Measurements from ENCODE around the gene ZNF839. TPM values are rescaled to one million over a fixed set of nuclear protein-coding genes. Genes with fewer than 3 reads are reported as not detected.
A peak's percentile ranks its signal among the peaks of the same experiment; 100 is the strongest.

ZNF839 gene
- total and polyA plus RNA-seq, 2 of the 4 experiments (the other 2 are of a cell fraction) = 5.7 to 10.7 TPM

DNA sequence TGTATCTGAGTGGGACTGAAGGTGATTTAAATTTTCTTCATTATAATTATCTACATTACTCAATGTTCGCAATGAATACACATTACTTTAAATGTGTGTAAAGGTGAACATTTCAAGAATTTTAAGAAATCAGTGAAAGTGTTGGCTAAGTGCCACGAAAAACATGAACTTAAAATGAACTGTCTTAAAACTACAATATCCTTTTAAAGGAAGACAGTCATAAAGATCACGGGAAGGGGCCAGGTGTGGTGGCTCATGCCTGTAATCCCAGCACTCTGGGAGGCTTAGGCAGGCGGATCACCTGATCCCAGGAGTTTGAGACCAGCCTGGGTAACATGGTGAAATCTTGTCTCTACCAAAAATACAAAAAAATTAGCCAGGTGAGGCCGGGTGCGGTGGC is 25.8 kb upstream of the ZNF839 start:
- Histone ChIP-seq H4K91ac (ENCODE audit: insufficient read depth, low read depth, low read length) (no peak overlapping the region), H3K14ac (replicated peaks; ENCODE audit: low read depth, low read length) (no peak overlapping the region), H3K27ac (ENCODE audit: insufficient read depth, low read length) (no peak overlapping the region), H3K18ac (ENCODE audit: low read depth, low read length) (no peak overlapping the region), H3K9me1 (ENCODE audit: insufficient read depth, low read length) (no peaks in the 10 kb centered on the region), H3K4me1 (ENCODE audit: control insufficient read depth, insufficient read depth, low read length) (peaks cover 7% of the 10 kb centered on the region; the same call in 1 of the 2 replicates), H3K36me3 (ENCODE audit: control insufficient read depth, insufficient read depth, low read length) (no peaks in the 10 kb centered on the region), H3K4me2 (ENCODE audit: low read depth, low read length) (no peak overlapping the region), H3K79me1 (ENCODE audit: low read depth in 1 of 2, low read length in 2 of 2) (peaks cover 0 to 4% of the 10 kb centered on the region in 2 experiments; a peak in 2 of 4 replicates), H2BK20ac (ENCODE audit: low read depth, low read length) (no peak overlapping the region), H3K4me3 (ENCODE audit: insufficient read depth, low read depth, low read length) (no peak overlapping the region), H2AK5ac (ENCODE audit: low read depth, low read length) (no peak overlapping the region; the same call in 1 of the 2 replicates), H4K8ac (ENCODE audit: low read depth in 2 of 2, low read length in 2 of 2) (no peak overlapping the region; a peak in 1 of 4 replicates), H2AFZ (replicated peaks; ENCODE audit: low read length, poor library complexity) (no peak overlapping the region), H3K9ac (ENCODE audit: low read depth, low read length) (no peak overlapping the region), H3K9me3 (ENCODE audit: control insufficient read depth, insufficient read depth, low read length) (no peaks in the 10 kb centered on the region), H2BK15ac (ENCODE audit: low read depth, low read length) (no peak overlapping the region), H4K5ac (ENCODE audit: low read depth, low read length) (no peak overlapping the region; the same call in 1 of the 2 replicates), H3K56ac (ENCODE audit: extremely low read depth, insufficient read depth, low read length) (no peak overlapping the region), H3K27me3 (ENCODE audit: control insufficient read depth, insufficient read depth, low read length) (no peaks in the 10 kb centered on the region), H2BK120ac (ENCODE audit: low read depth, low read length) (no peak overlapping the region), H2AK9ac (replicated peaks; ENCODE audit: low read depth, low read length, poor library complexity) (no peak overlapping the region), H3K4ac (ENCODE audit: low read depth, low read length) (no peak overlapping the region), H4K20me1 (ENCODE audit: insufficient read depth, low read length) (no peaks in the 10 kb centered on the region), H3K23ac (ENCODE audit: low read depth, low read length) (no peak overlapping the region), H2BK5ac (ENCODE audit: low read depth, low read length, poor library complexity, severe bottlenecking) (no peak overlapping the region)
- TF ChIP-seq RFX5 (IDR thresholded peaks at IDR 0.05; ENCODE audit: low read depth, low read length) (no peak), SMC3 (IDR thresholded peaks at IDR 0.05; ENCODE audit: low read depth, low read length) (no peak), MAZ (IDR thresholded peaks at IDR 0.05; ENCODE audit: borderline replicate concordance, low read depth, low read length) (no peak), POLR2A (IDR thresholded peaks at IDR 0.05; ENCODE audit: low read depth, low read length) (no peak), CHD1 (IDR thresholded peaks at IDR 0.05; ENCODE audit: low read depth, low read length) (no peak), NFE2L2 (IDR thresholded peaks at IDR 0.05; ENCODE audit: low read depth, low read length) (no peak)
- intact Hi-C loops (cut with micrococcal nuclease) (loop anchor here (5.0 kb wide), 1 partner anchor 146 kb away; no protein-coding TSS in a partner anchor), in situ Hi-C loops (cut with MboI; ENCODE audit: low sequenced_read_pairs) (no loop called here), dilution Hi-C loops (cut with HindIII; ENCODE audit: low sequenced_read_pairs, unreplicated experiment) (no loop called here)
- peak; percentile 59 for DNase-seq
- ATAC-seq (ENCODE audit: low read depth) = no peak
- ChIA-PET POLR2A (ENCODE audit: unreplicated experiment) (no interaction called here), CTCF (no interaction called here)
- no CpG with 5 or more reads among the region's 6 CpGs for WGBS, 2 experiments (ENCODE audit: extremely low coverage in 2 of 2, insufficient read length in 1 of 2)
- no TSS peak for BruUV-seq (replicated peaks)

All from IMR-90 (cell line).